Measurements from ENCODE around the gene ABL1. TPM values are rescaled to one million over a fixed set of nuclear protein-coding genes. Genes with fewer than 3 reads are reported as not detected.

The ABL1 gene
- total RNA-seq, 2 experiments from 2014 or later: 30.2 to 33.0 TPM

DNA sequence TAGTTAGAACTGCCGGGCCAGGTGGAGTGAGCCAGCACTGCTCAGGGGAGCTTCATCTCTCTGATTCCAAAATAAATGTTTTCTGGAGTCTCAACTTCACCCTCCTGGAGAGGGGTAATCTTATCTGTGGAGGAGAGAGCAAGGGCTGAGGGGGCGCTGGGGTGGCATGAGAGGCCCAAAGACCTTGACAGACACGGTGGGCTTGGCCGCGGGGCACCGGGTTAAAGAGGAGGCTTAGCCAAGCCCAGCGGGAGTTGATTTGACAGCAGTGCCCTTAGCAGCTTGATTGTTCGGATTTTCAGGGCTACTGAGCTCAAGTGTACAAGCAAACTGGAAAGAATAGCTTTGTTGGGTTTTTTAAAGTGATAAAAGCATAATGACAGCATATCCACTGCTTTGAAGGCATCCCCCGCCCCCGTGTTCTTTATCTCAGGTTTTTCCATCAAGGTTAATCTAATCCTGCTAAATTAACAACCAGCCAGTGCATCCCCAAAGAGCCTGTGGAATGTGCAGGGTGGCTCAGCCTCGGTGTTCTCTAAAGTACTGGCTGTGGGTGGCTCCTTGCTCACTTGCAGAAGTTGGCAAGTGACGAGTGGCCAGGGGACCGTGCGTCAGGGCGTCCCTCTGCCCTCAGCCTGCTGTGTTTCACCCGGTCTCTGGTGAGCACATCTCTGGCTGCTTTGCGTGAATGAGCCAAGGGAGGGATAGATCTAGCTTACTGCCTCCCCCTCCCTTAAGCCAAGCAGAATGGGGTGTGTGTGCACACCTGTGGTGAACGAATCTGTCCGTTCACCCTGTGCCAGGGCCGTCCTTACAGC lies 56.0 kb downstream of the ABL1 start:
- H3K4me3 Mint-ChIP-seq: no peak overlapping the region
- intact Hi-C loops (cut with micrococcal nuclease): no loop called here
- CTCF ChIA-PET: interaction anchor here (1.0 to 1.1 kb wide), 3 partner anchors 9 to 190 kb away, joined by 3 read pairs; no protein-coding TSS in a partner anchor
- H3K27me3 Mint-ChIP-seq: no peaks in the 10 kb centered on the region
- H3K27ac Mint-ChIP-seq: no peak overlapping the region
- DNase-seq: no peak
- ATAC-seq: no peak
- H3K36me3 Mint-ChIP-seq (ENCODE audit: low read depth): no peaks in the 10 kb centered on the region
- TF ChIP-seq, protein P1, sequence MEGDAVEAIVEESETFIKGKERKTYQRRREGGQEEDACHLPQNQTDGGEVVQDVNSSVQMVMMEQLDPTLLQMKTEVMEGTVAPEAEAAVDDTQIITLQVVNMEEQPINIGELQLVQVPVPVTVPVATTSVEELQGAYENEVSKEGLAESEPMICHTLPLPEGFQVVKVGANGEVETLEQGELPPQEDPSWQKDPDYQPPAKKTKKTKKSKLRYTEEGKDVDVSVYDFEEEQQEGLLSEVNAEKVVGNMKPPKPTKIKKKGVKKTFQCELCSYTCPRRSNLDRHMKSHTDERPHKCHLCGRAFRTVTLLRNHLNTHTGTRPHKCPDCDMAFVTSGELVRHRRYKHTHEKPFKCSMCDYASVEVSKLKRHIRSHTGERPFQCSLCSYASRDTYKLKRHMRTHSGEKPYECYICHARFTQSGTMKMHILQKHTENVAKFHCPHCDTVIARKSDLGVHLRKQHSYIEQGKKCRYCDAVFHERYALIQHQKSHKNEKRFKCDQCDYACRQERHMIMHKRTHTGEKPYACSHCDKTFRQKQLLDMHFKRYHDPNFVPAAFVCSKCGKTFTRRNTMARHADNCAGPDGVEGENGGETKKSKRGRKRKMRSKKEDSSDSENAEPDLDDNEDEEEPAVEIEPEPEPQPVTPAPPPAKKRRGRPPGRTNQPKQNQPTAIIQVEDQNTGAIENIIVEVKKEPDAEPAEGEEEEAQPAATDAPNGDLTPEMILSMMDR (IDR thresholded peaks at IDR 0.05): no peak
- no peaks in the 10 kb centered on the region for H3K9me3 Mint-ChIP-seq
- POLR2A ChIA-PET: interaction anchor here (0.9 to 1.1 kb wide), 2 partner anchors 102 to 386 kb away, joined by 3 read pairs; no protein-coding TSS in a partner anchor
- no peaks in the 10 kb centered on the region for H3K4me1 Mint-ChIP-seq (ENCODE audit: low read depth)

DNA sequence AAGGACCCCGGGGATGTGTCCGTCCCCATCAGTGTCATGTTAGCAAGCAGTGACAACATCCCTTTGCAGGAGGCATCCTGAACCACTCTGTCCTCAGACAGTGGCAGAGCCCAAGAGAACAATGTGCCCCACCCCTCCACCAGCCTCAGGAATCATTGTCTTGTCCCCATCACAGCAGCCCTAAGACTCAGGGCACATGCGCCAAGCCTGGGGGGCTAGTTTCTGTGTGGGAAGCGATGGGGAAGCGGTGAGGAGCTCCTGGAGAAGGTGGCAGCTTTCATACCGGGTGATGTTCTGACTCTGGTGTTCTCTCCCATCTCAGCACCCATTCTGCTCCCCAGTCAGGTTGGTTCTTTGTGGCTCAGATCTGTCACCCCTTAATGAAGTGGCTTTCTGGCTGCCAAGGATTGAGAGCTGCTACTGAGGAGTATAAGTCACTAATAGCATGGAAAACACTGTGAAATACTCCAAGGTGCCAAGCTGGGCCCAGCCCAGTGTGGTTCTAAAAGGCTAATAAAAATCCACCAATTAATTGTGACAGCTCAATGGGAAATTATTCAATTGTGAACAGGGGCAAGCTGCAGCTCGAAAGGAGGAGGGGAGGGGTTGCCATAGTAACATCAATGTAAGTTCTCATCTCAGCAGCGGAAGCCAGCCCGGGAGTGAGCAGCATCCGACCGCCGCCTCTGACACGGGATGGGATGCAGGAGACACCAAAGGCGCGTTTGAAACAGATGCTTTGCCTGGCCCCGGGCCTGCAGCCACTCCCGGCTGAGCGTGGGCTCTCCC lies 56.8 kb downstream of the ABL1 start:
- ATAC-seq: no peak
- intact Hi-C loops (cut with micrococcal nuclease): no loop called here
- Mint-ChIP-seq H3K4me1 (ENCODE audit: low read depth) (no peaks in the 10 kb centered on the region), H3K4me3 (no peak overlapping the region), H3K27me3 (no peaks in the 10 kb centered on the region), H3K36me3 (ENCODE audit: low read depth) (no peaks in the 10 kb centered on the region), H3K27ac (no peak overlapping the region), H3K9me3 (no peaks in the 10 kb centered on the region)
- DNase-seq: no peak
- TF ChIP-seq, protein P1 (IDR thresholded peaks at IDR 0.05): no peak
- ChIA-PET CTCF (interaction anchor here (1.1 kb wide), 1 partner anchor 26 kb away, joined by 3 read pairs; no protein-coding TSS in a partner anchor), POLR2A (interaction anchor here (0.9 to 1.1 kb wide), 2 partner anchors 102 to 387 kb away, joined by 3 read pairs; no protein-coding TSS in a partner anchor)

DNA sequence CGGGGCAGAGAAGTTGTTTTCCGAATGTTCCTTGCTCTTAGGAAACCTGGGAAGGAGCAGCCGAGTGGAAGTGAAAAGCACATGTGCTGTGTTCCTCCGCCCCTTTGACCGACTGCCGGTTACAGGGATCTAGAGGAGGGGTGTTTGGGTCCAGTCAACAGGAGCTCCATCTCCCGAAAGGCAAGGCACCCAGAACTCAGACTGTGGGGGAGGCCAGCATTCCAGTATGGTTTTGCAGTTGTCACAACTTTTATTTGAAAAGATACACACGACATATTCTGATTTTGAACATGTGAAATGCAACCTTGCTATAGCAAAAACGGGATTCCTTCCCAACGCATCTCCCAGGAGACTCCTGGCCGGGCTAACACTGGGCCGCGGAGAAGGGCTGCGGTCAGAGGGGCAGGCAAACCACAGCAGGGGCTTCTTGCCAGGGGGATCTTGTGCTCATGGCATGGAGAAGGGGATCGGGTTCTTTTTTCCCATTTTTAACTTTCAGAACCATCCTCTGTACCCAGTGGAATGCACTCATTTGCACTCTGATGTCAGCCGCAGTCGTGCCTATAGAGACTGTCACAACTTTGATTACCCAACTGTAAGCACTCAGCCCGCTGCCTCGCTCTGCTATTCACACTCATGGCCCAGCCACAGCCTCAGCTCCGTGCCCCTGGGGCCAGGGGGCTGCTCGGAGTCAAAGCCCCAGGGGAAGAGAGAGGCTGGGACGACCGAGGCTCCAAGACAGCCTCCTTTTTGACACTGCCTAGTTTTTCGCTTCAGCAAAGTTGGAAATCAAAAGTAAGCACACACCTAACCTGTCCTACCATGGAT lies 57.6 kb downstream of the ABL1 start:
- H3K27me3 Mint-ChIP-seq: no peaks in the 10 kb centered on the region
- no peak overlapping the region for H3K4me3 Mint-ChIP-seq
- H3K4me1 Mint-ChIP-seq (ENCODE audit: low read depth): no peaks in the 10 kb centered on the region
- H3K9me3 Mint-ChIP-seq: no peaks in the 10 kb centered on the region
- intact Hi-C loops (cut with micrococcal nuclease): no loop called here
- ChIA-PET CTCF (interaction anchor here (1.1 kb wide), 1 partner anchor 27 kb away, joined by 3 read pairs; no protein-coding TSS in a partner anchor), POLR2A (interaction anchor here (1.1 kb wide), 1 partner anchor 388 kb away, joined by 3 read pairs; no protein-coding TSS in a partner anchor)
- H3K36me3 Mint-ChIP-seq (ENCODE audit: low read depth): no peaks in the 10 kb centered on the region
- no peak overlapping the region for H3K27ac Mint-ChIP-seq
- DNase-seq (no peak), ATAC-seq (no peak)
- TF ChIP-seq, protein P1 (IDR thresholded peaks at IDR 0.05): no peak

DNA sequence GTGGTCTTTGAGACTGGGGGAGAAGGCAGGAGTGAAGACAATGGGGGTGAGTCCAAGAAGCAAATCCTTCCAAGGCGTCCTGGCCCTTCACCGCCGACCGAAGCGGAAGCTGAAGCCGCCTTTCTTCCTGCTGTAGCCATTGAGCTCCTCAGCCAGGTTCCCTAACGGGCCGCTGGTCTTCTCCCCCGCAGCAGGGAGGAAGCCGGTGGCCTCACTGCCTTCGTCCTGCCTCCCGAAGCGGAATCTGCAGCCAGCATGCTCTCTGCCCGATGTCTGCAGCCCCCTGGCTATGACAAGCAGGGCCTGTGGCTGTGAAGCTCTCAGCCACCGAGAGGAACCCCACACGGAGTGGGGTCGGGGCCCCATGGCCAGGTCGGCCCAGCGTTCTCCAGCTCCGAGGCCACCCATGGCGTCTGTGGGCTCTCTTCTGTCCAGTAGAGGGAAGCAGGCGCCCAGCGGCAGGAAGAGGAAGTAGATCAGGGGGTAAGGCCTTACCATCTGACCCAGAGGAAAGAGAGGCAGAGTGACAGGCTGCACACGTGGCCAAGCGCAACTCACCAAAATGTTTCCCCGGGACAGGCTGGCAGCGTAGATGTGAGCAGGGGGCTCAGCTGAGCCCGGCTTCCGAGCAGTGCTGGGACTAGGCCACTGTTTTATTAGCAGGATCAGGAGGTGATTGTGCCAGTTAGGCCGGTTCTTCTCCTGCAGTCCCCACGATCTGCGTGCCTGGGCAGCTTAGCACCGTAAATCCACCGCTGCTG lies 58.5 kb downstream of the ABL1 start:
- Mint-ChIP-seq H3K4me1 (ENCODE audit: low read depth) (no peaks in the 10 kb centered on the region), H3K27ac (no peak overlapping the region), H3K36me3 (ENCODE audit: low read depth) (no peaks in the 10 kb centered on the region), H3K9me3 (no peaks in the 10 kb centered on the region), H3K27me3 (no peaks in the 10 kb centered on the region), H3K4me3 (no peak overlapping the region)
- CTCF ChIA-PET: interaction anchor here (1.4 kb wide), 1 partner anchor 24 kb away, joined by 4 read pairs; no protein-coding TSS in a partner anchor
- ATAC-seq (no peak), DNase-seq (no peak)
- intact Hi-C loops (cut with micrococcal nuclease): no loop called here
- TF ChIP-seq, protein P1 (IDR thresholded peaks at IDR 0.05): no peak
- POLR2A ChIA-PET: no interaction called here

Data from activated CD8-positive, alpha-beta T cell treated with anti-CD3 and anti-CD28 coated beads for 36 hours (primary cell).